ENCODE measurements around the gene TBX22.
"Not testable (repeated sequence)": the region's sequence is repeated elsewhere in the genome, so short reads cannot be mapped to it uniquely, and the experiment has no call there.

The TBX22 gene

GRCh38 chrX:80014141-80014940, at the start of gene TBX22:
TBX22 (plus strand) TSS chrX:80014753; CDS start chrX:80022270, 7,517 bp downstream.
- no peak for DNase-seq

- DNase-seq, result no peak
These were observed 38.9 kb upstream of the TBX22 start for GRCh38 chrX:79975605-79976004.

- no peak for DNase-seq
These were observed 10.1 kb upstream of the TBX22 start for GRCh38 chrX:80004458-80004857.

- DNase-seq, result no peak
These were observed 3.0 kb upstream of the TBX22 start for GRCh38 chrX:80011522-80011921.

GRCh38 chrX:80016182-80016581, 1.6 kb downstream of the TBX22 start:
- no peak for DNase-seq

- DNase-seq, result no peak
These were observed 7.1 kb downstream of the TBX22 start for GRCh38 chrX:80021621-80022020.

- no peak for DNase-seq
These were observed 7.9 kb downstream of the TBX22 start for GRCh38 chrX:80022363-80023031.

GRCh38 chrX:80026116-80026515, 11.6 kb downstream of the TBX22 start:
- no peak for DNase-seq

- DNase-seq, result not testable (repeated sequence)
These were observed 51.6 kb downstream of the TBX22 start for GRCh38 chrX:80066156-80066555.

GRCh38 chrX:80075625-80076024, 61.1 kb downstream of the TBX22 start:
- not testable (repeated sequence) for DNase-seq

Measured in CD4-positive, alpha-beta T cell treated with Interleukin-4 for 4 hours (primary cell).